K562 (cell line): ENCODE results near the gene UPF2.

Experiments
- POLR2A ChIP-seq: fragments of 450-650 bp; conservative IDR thresholded peaks from 2 replicates; pipeline ENCODE4 v1.6.1; 2016
- RBM14 ChIP-seq: fragments of 200-400 bp; formaldehyde crosslinking; IDR thresholded peaks from 2 replicates; pipeline ENCODE4 v1.6.1; 2018; ENCODE audit warnings: low read depth, mild to moderate bottlenecking, low read length, moderate library complexity, borderline replicate concordance; ENCODE audit not compliant: insufficient read depth
- ZNF696 ChIP-seq: fragments of 250-450 bp; sonication (Bioruptor Pico); conservative IDR thresholded peaks from 2 replicates; pipeline ENCODE4 v1.4.0; 2020; ENCODE audit warnings: mild to moderate bottlenecking, moderate library complexity
- TF ChIP-seq, protein P1 (sequence below), 3 experiments: IDR thresholded peaks in 2 of 3; conservative IDR thresholded peaks in 1 of 3; 2 replicates each; pipeline ENCODE4 v1.5.1; 2011 to 2012; ENCODE audit warnings: low read length in 3 of 3, mild to moderate bottlenecking in 3 of 3, control low read depth in 2 of 3, improper control_type of control experiment in 1 of 3, inconsistent platforms in 1 of 3, low read depth in 1 of 3, mixed read lengths in 1 of 3, moderate library complexity in 1 of 3; ENCODE audit not compliant: insufficient read depth in 2 of 3

DNA sequence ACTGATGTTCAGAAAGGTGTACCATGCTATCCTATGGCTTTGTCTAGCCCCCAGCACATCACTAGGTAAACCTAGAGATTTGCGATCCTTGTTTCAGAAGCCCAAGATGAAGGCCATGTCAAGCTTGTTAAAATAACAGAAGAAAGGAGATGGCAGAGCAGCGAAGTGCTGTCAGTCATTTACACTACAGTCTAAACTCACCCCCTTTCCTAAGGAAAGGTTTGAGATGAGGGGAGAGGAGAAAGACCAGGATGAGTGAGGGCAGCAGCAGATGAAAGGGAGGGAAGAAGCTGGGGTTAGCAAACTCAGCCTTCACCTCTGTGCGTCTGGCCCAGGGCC, 144.6 kb downstream of the UPF2 start:
- no peak for TF ChIP-seq POLR2A
- no peak for TF ChIP-seq RBM14
- TF ChIP-seq ZNF696 (CRISPR knock-in tag) = no peak
- TF ChIP-seq, protein P1, sequence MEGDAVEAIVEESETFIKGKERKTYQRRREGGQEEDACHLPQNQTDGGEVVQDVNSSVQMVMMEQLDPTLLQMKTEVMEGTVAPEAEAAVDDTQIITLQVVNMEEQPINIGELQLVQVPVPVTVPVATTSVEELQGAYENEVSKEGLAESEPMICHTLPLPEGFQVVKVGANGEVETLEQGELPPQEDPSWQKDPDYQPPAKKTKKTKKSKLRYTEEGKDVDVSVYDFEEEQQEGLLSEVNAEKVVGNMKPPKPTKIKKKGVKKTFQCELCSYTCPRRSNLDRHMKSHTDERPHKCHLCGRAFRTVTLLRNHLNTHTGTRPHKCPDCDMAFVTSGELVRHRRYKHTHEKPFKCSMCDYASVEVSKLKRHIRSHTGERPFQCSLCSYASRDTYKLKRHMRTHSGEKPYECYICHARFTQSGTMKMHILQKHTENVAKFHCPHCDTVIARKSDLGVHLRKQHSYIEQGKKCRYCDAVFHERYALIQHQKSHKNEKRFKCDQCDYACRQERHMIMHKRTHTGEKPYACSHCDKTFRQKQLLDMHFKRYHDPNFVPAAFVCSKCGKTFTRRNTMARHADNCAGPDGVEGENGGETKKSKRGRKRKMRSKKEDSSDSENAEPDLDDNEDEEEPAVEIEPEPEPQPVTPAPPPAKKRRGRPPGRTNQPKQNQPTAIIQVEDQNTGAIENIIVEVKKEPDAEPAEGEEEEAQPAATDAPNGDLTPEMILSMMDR (IDR thresholded peaks at IDR 0.05 in 2 of 3, conservative IDR thresholded peaks at IDR 0.05 in 1 of 3; ENCODE audit: insufficient read depth in 2 of 3, low read depth in 1 of 3, low read length in 3 of 3) = no peak
